ENCODE measurements around the gene PAM. TPM values are rescaled to one million over a fixed set of nuclear protein-coding genes. Genes with fewer than 3 reads are reported as not detected.

Gene PAM
- total RNA-seq, 4 donors from 2014 or later, result 37.8 to 144 (median 92.7) TPM

- intact Hi-C loops (cut with DNase I; ENCODE audit: low total_unique reads), result no loop called here
- H3K4me3 ChIP-seq (ENCODE audit: low read depth, poor library complexity, severe bottlenecking), result peak overlapping the region; percentile 39
- no peak for TF ChIP-seq CTCF (IDR thresholded peaks at IDR 0.05)
- no peak for TF ChIP-seq POLR2A (IDR thresholded peaks at IDR 0.05)
- 1 to 2% methylated on average over 23 to 39 of the region's 54 CpGs for WGBS, 2 donors
- DNase-seq (ENCODE audit: low spot score in 2 of 2), result peak; percentile 63 to 92
Measured at GRCh38 chr5:102865510-102866236, 110.6 kb downstream of the PAM start.

DNA sequence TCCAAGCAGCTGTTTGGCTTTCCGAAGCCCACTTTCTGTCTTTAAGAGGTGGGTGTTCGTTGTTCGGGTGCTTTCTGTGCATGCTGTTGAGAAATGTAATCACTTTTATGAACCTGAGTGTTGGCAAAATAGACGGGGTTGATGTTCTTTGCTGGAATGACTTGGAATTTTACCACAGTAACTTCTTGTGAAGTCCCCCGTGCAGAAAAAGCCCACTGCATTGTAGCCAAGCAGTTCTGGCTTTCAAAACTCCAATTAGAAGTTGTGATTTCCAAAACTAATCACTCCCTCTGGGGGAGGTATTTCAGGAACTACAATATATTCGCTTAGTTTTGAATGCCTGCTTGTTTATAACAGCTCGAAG is 111.1 kb downstream of the PAM start:
- intact Hi-C loops (cut with DNase I; ENCODE audit: low total_unique reads), result no loop called here
- no peak for DNase-seq (ENCODE audit: low spot score in 2 of 2)
- 3 to 4% methylated on average over 7 of the region's 7 CpGs for WGBS, 2 donors
- peak overlapping the region; percentile 39 for H3K4me3 ChIP-seq (ENCODE audit: low read depth, poor library complexity, severe bottlenecking)
- TF ChIP-seq CTCF (IDR thresholded peaks at IDR 0.05), result no peak
- TF ChIP-seq POLR2A (IDR thresholded peaks at IDR 0.05), result no peak

- intact Hi-C loops (cut with DNase I; ENCODE audit: low total_unique reads), result no loop called here
- no peak for TF ChIP-seq POLR2A (IDR thresholded peaks at IDR 0.05)
- no peak overlapping the region for H3K4me3 ChIP-seq (ENCODE audit: low read depth, poor library complexity, severe bottlenecking)
- 80 to 85% methylated on average over 3 of the region's 3 CpGs for WGBS, 2 donors
- DNase-seq (ENCODE audit: low spot score in 2 of 2), result no peak
Measured at GRCh38 chr5:102867992-102868662, 113.0 kb downstream of the PAM start.

- H3K4me3 ChIP-seq (ENCODE audit: low read depth, poor library complexity, severe bottlenecking), result no peak overlapping the region
- WGBS, 2 donors, result 90 to 97% methylated on average over 1 of the region's 1 CpG
- no peak for DNase-seq (ENCODE audit: low spot score in 2 of 2)
- no peak for TF ChIP-seq CTCF (IDR thresholded peaks at IDR 0.05)
- TF ChIP-seq POLR2A (IDR thresholded peaks at IDR 0.05), result no peak
- intact Hi-C loops (cut with DNase I; ENCODE audit: low total_unique reads), result no loop called here
Measured at GRCh38 chr5:102869230-102869629, 114.1 kb downstream of the PAM start.

GRCh38 chr5:102873379-102873932 is 118.4 kb downstream of the PAM start:
- no peak overlapping the region for H3K4me3 ChIP-seq (ENCODE audit: low read depth, poor library complexity, severe bottlenecking)
- DNase-seq (ENCODE audit: low spot score in 2 of 2), result no peak
- no peak for TF ChIP-seq CTCF (IDR thresholded peaks at IDR 0.05)
- TF ChIP-seq POLR2A (IDR thresholded peaks at IDR 0.05), result no peak
- 82 to 86% methylated on average over 11 of the region's 11 CpGs for WGBS, 2 donors
- intact Hi-C loops (cut with DNase I; ENCODE audit: low total_unique reads), result no loop called here

DNA sequence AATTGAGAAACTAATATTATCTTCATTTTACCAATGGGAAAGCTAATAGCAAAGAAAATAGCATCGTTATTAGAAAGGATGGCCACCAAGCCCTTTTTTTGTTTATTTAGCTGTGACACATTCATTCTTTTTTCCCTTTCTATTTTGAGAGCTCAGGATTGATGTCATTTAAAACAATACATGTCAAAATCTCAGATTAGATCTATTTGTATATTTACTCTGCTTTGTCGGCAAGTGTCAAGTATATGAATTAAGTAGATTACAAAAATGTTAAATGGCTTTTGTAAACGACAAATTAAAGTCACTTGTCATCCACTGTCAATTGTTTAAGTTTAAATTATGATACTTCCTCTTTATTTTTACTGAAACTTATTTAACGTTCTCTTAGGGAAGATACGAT is 118.9 kb downstream of the PAM start:
- H3K4me3 ChIP-seq (ENCODE audit: low read depth, poor library complexity, severe bottlenecking), result no peak overlapping the region
- TF ChIP-seq POLR2A (IDR thresholded peaks at IDR 0.05) (no peak), CTCF (IDR thresholded peaks at IDR 0.05) (no peak)
- intact Hi-C loops (cut with DNase I; ENCODE audit: low total_unique reads), result no loop called here
- no peak for DNase-seq (ENCODE audit: low spot score in 2 of 2)
- WGBS, 2 donors, result 84 to 85% methylated on average over 5 of the region's 5 CpGs
